HCEC 1CT (cell line): Measurements from ENCODE around the gene RUNX1.

Experiments
- DNase-seq: peaks from one replicate; pipeline ENCODE4 v3.0.0-alpha.2; 2017

The RUNX1 gene

DNA sequence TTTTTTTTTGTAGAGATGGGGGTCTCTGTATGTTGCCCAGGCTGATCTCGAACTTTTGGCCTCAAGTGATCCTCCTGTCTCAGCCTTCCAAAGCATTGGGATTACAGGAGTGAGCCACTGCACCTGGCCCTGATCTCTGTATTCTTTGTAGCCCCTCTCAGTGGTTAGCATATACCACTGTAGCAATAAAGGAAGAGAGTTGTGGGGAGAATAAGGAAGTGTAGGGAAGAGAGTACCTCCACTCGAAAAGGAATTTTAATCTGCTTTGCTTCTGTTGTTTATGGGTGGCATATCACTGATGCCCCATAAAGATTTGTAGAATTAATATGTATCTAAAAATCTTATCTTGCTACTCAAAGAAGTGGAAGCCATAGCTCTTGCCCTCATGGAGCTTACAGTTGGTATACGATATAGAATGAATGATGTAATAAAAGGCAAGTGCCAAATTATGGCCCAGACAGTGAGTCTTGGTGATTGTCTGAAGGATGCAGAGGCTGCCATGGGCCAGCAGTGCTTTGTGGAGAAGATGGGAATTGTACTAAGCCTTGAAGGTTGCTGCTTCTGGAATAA lies 284.3 kb downstream of the RUNX1 start:
- no peak for DNase-seq

DNA sequence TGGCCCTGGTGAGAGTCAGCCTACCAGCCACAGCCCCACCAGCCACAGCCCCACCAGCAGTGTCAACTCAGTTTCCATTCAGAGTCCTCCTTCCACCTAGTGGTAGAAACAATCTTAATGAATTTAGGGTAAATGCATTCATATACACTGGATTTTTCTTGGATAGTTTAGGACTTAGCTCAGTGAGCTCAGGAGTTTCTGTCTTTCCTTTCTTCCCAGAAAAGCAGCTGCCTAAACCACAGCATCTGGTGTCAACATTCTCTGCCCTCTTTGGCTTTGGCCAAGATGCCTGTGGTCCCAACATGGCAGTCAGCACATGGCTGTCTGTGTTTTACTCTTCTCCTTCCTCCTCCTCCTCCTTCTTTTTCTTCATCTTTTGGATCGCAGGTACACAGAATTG lies 286.3 kb downstream of the RUNX1 start:
- peak; percentile 18 for DNase-seq

GRCh38 chr21:34761758-34762330 lies 287.3 kb downstream of the RUNX1 start:
- DNase-seq = peak; percentile 6

DNA sequence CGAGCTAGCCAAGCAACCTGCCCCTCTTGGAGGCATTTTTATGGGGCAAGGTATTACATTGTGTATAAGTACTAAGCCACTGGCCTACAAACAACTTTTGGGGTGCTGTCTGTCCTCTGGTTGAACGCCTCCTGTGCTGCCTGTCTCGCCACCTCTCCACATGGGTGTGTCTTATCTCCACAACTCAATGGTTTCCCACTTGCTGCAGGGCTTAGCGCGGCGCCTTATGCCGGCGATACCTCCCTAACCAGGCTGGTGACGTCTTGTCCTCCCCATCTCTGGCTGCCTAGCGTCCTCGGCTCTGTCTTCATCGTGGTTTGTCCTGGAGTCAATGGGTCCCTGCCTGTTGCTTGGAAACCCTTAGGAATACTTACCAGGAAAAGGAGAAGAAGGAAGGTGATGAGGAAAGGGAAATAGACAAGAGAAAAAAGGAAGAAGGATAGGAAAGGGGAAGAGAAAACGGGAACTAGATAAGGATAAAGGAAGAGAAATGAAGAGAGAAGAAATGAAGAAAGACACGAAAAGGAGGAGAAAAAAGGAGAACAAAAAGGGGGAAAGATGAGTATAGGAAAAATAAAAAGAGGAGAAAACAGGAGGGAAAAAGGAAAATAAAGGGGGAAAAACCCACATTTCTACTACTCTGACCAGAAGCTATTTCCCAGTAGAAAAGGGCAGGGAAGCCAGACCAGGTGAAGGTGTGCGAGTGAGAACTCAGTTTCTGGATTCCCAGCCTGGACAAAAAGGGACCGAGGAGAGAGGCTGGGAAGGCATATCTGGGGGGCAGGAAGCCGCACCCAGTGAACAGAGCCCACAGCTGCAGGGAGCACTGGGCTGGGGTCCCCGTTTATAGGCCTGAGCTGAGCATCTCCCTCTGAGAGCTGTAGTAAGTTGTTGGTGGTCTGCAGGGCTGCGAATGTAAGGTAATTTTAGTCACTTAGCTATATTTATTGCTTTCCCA lies 294.1 kb downstream of the RUNX1 start:
- no peak for DNase-seq

DNA sequence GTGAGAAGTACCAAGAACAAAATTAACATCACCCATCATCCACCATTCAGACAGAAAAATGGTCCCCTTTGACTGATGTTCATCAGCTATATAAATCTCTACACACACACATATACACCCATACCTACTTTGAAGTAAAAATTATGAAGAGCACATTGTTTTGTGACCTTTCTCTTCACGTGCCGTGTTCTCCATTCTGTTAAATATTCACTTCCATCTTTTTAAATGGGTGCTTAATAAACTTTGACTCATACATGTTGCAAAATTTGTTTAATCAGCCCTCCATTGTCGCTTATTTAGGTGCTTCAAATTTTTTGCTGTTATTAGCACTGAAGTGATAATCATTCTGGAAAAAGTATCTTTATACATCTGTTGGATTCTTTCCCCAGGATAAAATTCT lies 300.2 kb downstream of the RUNX1 start:
- no peak for DNase-seq

DNA sequence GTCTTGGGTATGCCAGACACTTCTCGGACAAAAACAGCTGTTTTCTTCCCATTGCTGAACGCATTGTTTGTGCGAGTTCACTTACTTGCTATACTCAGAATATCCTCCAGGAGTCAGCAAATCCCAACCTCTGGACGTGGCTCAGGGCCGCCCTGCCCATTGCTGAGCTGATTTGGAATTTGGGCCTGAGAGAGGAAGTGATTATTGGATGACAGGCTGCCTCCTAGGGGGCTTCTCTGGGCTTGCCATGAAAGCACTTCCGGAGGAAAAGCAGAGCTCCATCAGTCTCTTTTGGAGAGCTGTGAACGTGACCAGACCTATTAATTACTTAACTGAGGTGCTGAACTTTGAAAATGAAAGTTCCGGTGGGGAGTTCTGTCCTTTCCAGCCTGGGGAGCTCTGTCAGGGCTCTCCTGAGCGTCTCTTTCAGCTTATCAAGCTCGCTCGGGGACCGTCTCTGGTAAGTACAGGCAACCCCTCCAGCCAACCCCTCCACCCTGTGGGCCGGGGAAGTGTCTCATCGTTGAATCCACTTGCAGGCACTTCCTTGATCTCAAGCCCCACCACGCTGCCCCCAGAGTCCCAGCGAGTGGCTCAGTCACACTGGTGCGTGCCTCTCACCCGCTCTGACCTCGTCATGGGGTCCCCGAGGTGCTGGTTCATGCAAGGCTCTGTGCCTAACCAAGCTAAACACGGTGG lies 303.4 kb downstream of the RUNX1 start:
- peak; percentile 89 for DNase-seq

DNA sequence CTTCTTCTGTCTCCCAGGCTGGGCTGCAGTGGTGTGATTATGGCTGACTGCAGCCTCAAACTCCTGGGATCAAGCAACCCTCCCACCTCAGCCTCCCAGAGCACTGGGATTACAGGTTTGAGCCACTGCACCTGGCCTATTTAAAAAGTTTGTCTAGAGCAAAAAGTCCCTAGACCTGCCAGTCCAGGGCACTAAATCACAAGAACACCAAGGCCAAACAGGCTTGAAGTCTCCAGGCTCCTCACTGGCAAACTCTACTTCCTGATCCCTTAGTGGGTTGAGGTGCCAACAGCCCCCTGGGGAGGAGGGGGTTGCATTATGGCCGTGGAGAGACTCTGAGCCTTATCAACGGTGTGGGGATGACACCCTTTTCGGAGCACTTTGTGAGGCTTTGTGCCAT lies 304.3 kb downstream of the RUNX1 start:
- DNase-seq = no peak

DNA sequence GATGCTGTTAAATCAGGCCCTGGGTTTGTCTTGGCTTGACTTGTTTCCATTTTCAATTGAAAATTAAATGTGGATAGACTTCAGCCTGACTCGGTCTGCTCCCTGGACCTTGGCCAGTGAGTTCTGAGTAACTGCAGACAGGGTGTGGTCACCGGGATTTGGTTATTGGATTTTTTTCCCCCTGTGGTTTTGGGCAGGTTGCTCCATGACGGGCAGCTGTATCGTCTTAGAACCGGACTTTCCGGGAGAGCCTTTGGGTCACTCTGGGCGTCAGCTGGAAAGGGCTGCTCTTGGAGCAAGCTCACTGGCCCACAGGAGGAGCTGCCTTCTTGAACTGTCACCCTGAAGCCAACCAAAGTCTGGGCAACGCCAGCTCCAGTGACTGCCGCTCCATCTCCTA lies 305.3 kb downstream of the RUNX1 start:
- DNase-seq = peak; percentile 81

GRCh38 chr21:34743285-34743684 lies 305.8 kb downstream of the RUNX1 start:
- DNase-seq = no peak

DNA sequence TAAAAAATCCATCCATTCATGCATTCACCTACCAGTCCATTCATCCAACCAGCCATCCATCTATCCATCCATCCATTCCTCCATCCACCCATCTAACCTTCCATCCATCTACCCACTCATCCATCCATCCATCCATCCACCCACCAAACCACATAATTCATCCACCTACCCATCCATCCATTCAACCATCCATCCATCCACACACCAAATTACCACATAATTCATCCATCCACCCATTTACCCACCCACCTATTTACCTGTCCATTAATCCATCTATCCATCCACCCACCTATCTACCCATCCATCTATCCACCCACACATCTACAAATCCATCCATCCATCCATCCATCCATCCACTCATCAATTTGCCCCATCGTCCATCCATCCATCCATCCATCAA lies 308.9 kb downstream of the RUNX1 start:
- DNase-seq = no peak
